H4 (cell line): ENCODE measurements around the gene MEGF11. TPM values are rescaled to one million over a fixed set of nuclear protein-coding genes. Genes with fewer than 3 reads are reported as not detected.

Experiments
- DNase-seq: peaks from one replicate; pipeline ENCODE4 v3.0.0-alpha.2; 2015; ENCODE audit warnings: low spot score
- total RNA-seq: library from RNA; depleted of rRNA; stranded (reverse); fragments of >200 nt; shearing (Covaris generic); gene quantifications from 2 replicates; pipeline ENCODE4 v1.2.3, GENCODE V29; 2014

MEGF11 gene
- total RNA-seq, 1 experiment from 2014 or later = 0.02 TPM

DNA sequence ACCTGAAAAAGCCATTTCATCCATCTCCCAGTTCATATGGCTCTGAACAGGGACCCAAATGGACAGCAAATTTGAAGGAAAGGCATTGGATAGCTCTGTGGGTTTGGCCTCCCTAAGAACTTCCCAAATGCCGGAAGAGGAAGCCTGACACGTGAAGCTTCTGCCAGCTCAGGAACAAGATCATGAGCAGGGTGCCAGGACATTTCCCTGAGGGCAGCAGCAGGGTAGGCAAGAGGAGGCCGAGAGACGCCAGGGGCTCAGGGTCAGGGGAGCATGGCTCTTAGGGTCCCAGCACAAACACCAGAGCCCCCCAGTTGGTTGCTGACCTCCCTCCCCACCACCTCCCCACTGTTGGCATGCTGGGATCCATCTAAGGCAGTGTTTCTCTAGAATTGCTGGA, 187.5 kb downstream of the MEGF11 start:
- no peak for DNase-seq

GRCh38 chr15:66065325-66065724, 188.2 kb downstream of the MEGF11 start:
- no peak for DNase-seq

GRCh38 chr15:66063147-66063546, 190.4 kb downstream of the MEGF11 start:
- DNase-seq = no peak

- DNase-seq = no peak
Observed at GRCh38 chr15:66057089-66057488, 196.5 kb downstream of the MEGF11 start.

- no peak for DNase-seq
Observed at GRCh38 chr15:66053991-66054390, 199.6 kb downstream of the MEGF11 start.

DNA sequence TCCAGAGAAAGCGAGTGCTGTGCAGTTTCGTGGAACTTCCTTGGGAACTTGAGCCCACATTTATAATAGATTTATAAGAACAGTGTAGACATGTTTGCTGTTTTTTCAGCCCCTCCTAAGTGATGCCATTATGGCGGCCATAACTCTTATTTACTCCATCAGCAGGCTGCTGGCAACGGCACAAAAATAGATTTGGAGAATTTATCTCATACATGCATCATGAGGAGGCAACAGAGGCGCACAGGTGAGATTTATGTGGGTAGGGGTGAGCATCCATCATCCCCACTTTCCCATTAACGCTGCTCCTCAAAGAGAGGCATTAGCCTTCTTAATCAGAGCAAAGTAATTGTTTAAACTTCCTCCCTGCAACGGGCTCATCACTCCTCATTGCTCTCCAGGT, 201.7 kb downstream of the MEGF11 start:
- no peak for DNase-seq

- DNase-seq = no peak
Observed at GRCh38 chr15:66050264-66050663, 203.3 kb downstream of the MEGF11 start.

GRCh38 chr15:66049353-66049752, 204.2 kb downstream of the MEGF11 start:
- DNase-seq = no peak

- DNase-seq = no peak
Observed at GRCh38 chr15:66047321-66048024, 206.1 kb downstream of the MEGF11 start.

DNA sequence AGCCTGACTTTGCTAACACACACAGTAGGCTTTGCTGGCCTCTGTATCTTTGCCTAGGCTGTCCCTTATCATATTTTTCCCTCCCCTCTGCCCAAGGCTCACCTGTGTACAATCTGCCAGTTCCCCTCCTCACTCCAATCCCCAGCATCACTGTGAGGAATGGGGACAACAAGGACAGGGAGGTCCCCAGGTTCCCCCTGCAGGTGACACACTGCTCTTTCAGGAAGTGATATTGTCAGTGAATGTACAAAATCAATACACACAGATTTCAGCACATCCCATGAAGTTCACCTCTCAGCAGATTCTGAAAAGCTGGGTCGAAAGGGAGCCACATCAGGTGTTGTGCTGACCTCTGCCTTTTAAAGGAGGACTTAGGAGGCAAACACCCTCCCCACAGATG, 206.8 kb downstream of the MEGF11 start:
- DNase-seq = no peak

DNA sequence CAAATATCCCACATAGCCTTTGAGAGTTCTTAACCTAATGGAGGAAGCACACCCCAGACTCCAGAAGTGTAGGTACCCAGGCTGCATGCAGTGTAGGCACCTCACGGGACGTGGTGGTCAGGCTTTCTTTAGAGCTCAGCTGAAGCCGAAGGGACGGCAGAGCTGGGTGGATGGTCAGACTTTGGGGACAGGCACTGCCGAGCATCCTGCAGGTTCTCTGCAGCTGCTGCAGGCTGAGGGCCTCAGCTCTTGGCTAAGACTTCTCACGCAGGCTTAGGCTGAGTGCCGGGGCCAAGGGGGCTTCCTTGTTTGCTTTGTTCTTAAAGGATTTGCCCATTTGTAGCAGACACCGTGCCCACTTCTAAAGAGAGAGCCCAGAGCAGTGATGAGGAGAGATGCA, 207.2 kb downstream of the MEGF11 start:
- no peak for DNase-seq

- DNase-seq = no peak
Observed at GRCh38 chr15:66045542-66045941, 208.0 kb downstream of the MEGF11 start.

- DNase-seq = no peak
Observed at GRCh38 chr15:66044837-66045236, 208.7 kb downstream of the MEGF11 start.

GRCh38 chr15:66043264-66043663, 210.3 kb downstream of the MEGF11 start:
- DNase-seq = no peak

- DNase-seq = no peak
Observed at GRCh38 chr15:66042624-66043023, 210.9 kb downstream of the MEGF11 start.

DNA sequence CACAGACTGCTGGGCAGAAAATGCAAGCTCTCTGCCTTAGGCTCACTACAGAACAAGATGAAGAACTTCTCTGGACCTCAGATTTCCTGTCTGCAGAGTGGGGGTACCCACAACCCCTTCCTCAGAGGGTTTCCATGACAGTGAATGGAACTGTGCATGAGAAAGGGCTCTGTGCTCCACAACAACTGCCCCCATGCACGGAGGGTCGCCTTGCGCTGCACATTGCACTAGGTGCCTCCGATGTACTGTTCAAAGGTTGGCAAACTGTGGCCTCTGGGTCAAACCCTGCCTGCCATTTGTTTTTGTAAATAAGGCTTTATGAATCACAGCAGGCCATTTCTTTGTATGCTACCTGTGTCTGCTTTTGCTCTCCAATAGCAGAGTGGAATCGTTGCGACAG, 212.3 kb downstream of the MEGF11 start:
- no peak for DNase-seq

- no peak for DNase-seq
Observed at GRCh38 chr15:66040211-66040892, 213.2 kb downstream of the MEGF11 start.

DNA sequence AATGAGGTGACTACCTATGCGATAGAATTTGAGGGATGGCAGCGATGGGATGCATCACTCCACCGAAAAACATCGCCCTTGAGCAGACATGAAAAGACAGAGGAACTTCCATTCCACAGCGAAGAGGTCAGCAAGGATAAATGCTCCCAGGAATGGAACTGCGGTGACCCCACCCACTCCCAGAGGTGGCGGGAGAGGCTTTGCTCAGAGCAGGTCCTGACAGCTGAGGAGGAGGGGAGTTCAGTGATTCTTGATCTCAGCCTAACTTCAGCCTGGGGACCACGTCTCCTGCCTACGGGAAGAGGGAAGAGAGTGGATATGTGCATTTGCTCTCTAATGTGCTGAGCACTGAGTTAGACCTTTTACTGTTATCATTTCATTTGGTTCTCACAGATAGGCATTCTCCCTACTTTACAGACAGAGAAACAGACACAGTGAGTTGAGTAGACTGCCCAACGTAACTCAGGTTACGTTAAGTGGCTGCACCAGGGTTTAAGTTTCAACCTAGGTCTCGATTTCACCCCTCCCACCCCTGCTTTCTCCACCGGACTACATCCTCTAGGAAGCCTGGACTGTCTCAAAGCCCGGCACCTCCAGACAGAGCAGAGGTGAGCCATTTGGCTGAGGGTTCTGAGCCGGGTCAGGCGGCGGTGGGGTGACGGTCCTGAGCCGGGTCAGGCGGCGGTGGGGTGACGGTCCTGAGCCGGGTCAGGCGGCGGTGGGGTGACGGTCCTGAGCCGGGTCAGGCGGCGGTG, 214.3 kb downstream of the MEGF11 start:
- DNase-seq = no peak

DNA sequence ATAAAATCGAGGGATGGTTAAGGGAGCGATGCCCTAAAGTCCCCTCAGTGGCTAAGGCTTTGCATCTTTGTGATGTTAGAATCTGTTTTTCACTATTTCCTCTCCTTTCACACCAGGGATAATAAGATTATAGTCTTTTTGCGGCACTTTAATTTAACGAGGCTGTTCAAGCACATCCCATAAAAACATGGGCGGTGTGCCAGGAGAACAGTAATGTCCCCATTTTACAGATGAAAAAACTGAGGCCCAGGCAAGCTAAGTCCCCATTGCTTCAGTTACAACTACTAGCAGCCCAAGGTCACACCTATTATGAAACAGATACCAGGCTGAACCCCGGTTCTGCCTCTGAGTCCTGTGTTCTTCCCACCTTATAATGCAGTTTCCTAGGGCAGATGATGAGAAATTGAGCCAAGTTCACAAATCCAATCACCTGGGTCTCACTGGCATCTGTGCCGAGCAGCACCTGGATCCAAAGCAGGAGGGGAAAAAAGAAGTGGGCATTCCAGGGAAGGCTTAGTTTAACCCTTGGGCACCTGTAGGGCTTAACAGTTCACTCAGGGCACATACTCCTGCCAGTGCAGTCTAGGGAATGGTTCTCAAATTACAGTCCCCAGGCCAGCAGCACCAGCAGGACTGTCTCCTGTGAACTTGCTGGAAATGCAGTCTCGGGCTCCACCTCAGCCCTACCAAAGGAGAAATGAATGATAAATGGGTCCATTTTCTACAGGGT, 215.0 kb downstream of the MEGF11 start:
- no peak for DNase-seq

DNA sequence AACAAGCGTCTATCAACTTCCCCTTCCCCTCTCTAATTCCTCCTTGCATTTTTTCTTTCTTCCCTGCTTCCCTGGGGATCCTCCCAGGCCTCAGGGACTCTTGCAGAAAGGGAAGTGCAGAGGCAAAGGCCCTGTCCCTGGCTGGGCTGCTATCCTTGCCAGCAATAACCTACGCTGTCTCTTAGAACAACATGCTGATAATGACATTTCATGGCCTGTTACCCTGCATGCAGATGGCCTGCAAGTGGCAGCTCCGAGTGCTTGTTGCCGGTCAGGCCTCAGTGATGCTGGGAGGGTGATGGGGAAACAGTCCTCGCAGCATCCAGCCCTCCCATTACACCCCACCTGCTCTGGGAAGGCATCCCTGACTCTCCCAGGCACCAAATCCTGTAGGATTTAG, 216.7 kb downstream of the MEGF11 start:
- no peak for DNase-seq

DNA sequence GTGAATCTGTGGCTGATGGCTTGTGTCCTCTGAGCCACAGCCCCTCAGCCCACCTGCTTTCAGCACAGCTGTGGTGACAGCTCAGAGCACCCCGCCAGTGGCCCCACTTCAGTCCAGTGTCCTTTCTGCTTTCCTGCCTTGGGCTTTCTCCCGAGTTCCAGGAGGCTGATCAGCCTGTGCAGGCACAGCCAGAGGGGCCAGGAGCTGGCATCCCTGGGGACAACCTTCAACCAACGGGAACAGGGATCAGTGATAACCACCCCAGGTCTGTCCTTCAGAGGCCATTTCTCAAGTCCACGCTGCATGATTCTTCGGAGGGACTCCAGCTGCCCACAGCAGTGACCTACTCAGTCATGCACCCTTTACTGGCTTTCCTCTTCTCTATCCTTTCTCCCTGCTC, 217.6 kb downstream of the MEGF11 start:
- DNase-seq = no peak

GRCh38 chr15:66033143-66033542, 220.4 kb downstream of the MEGF11 start:
- DNase-seq = no peak
